HL-60 (cell line): Measurements from ENCODE around the gene OR2T29.
"Not testable (repeated sequence)": the region's sequence is repeated elsewhere in the genome, so short reads cannot be mapped to it uniquely, and the experiment has no call there.

Experiments used
- GABPA ChIP-seq: IDR thresholded peaks from 2 replicates; pipeline ENCODE4 v1.6.1; 2012; ENCODE audit warnings: low read depth
- POLR2AphosphoS5 ChIP-seq: IDR thresholded peaks from 2 replicates; pipeline ENCODE4 v1.6.1; 2012; ENCODE audit warnings: low read depth
- SPI1 ChIP-seq: IDR thresholded peaks from 2 replicates; pipeline ENCODE4 v1.6.1; 2012; ENCODE audit warnings: low read depth, mild to moderate bottlenecking, borderline replicate concordance
- TF ChIP-seq, protein P1 (sequence below): IDR thresholded peaks from one replicate; pipeline ENCODE4 v1.5.1; 2011; ENCODE audit warnings: low read length, control low read depth, inconsistent platforms; ENCODE audit not compliant: insufficient read depth
- TF ChIP-seq, protein P2 (sequence below): IDR thresholded peaks from 2 replicates; pipeline ENCODE4 v1.6.1; 2012; ENCODE audit warnings: low read depth; ENCODE audit not compliant: insufficient replicate concordance

DNA sequence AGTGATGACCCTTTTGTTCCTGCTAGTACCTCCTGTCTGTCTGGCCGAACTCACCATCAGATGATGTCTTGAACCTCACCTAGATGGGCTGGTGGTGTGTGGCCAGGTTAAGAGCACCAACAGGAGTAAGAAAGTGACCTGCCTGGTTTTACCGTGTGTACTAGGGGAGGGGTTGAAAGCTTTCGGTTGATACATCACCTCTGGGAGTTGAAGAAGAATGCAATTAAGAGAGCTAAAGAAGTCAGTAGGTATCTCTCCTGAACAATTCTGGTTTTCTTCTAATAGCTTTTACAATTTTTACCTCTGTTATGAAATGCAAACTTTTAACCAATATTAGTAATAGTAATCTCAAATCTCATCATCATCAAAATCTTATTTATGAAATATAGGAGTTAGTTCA is at the start of gene OR2T29:
- not testable (repeated sequence) for TF ChIP-seq SPI1, GABPA, POLR2AphosphoS5
- TF ChIP-seq, protein P1, sequence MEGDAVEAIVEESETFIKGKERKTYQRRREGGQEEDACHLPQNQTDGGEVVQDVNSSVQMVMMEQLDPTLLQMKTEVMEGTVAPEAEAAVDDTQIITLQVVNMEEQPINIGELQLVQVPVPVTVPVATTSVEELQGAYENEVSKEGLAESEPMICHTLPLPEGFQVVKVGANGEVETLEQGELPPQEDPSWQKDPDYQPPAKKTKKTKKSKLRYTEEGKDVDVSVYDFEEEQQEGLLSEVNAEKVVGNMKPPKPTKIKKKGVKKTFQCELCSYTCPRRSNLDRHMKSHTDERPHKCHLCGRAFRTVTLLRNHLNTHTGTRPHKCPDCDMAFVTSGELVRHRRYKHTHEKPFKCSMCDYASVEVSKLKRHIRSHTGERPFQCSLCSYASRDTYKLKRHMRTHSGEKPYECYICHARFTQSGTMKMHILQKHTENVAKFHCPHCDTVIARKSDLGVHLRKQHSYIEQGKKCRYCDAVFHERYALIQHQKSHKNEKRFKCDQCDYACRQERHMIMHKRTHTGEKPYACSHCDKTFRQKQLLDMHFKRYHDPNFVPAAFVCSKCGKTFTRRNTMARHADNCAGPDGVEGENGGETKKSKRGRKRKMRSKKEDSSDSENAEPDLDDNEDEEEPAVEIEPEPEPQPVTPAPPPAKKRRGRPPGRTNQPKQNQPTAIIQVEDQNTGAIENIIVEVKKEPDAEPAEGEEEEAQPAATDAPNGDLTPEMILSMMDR = not testable (repeated sequence)
- TF ChIP-seq, protein P2, sequence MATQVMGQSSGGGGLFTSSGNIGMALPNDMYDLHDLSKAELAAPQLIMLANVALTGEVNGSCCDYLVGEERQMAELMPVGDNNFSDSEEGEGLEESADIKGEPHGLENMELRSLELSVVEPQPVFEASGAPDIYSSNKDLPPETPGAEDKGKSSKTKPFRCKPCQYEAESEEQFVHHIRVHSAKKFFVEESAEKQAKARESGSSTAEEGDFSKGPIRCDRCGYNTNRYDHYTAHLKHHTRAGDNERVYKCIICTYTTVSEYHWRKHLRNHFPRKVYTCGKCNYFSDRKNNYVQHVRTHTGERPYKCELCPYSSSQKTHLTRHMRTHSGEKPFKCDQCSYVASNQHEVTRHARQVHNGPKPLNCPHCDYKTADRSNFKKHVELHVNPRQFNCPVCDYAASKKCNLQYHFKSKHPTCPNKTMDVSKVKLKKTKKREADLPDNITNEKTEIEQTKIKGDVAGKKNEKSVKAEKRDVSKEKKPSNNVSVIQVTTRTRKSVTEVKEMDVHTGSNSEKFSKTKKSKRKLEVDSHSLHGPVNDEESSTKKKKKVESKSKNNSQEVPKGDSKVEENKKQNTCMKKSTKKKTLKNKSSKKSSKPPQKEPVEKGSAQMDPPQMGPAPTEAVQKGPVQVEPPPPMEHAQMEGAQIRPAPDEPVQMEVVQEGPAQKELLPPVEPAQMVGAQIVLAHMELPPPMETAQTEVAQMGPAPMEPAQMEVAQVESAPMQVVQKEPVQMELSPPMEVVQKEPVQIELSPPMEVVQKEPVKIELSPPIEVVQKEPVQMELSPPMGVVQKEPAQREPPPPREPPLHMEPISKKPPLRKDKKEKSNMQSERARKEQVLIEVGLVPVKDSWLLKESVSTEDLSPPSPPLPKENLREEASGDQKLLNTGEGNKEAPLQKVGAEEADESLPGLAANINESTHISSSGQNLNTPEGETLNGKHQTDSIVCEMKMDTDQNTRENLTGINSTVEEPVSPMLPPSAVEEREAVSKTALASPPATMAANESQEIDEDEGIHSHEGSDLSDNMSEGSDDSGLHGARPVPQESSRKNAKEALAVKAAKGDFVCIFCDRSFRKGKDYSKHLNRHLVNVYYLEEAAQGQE = not testable (repeated sequence)
